SK-N-SH treated with all-trans-retinoic acid at 6 μM for 48 hours (cell line): ENCODE results near the gene CRYBB2.

ENCODE experiments used
- ATAC-seq: fragments of 200-7000 bp; cut with Tn5 transposase; 3 replicates; pipeline ENCODE4 v1.9.1; 2020; ENCODE audit warnings: mild to moderate bottlenecking, moderate library complexity
- ARNTL ChIP-seq: fragments of 450-650 bp; formaldehyde crosslinking; IDR thresholded peaks from 2 replicates; pipeline ENCODE4 v1.5.0; 2020; ENCODE audit warnings: low read depth, mild to moderate bottlenecking, moderate library complexity, borderline replicate concordance
- BACH2 ChIP-seq: fragments of 250-450 bp; sonication (Bioruptor Pico); IDR thresholded peaks from 2 replicates; pipeline ENCODE4 v1.9.0; 2021; ENCODE audit warnings: mild to moderate bottlenecking, borderline replicate concordance
- CSDC2 ChIP-seq: fragments of 250-450 bp; sonication (Bioruptor Pico); IDR thresholded peaks from 2 replicates; pipeline ENCODE4 v1.5.0; 2020; ENCODE audit warnings: mild to moderate bottlenecking, moderate library complexity
- CSRNP3 ChIP-seq: fragments of 250-450 bp; sonication (Bioruptor Pico); IDR thresholded peaks from 2 replicates; pipeline ENCODE4 v1.5.1; 2021; ENCODE audit warnings: mild to moderate bottlenecking, moderate library complexity
- ESRRG ChIP-seq: fragments of 250-450 bp; sonication (Bioruptor Pico); IDR thresholded peaks from 2 replicates; pipeline ENCODE4 v1.6.1; 2021; ENCODE audit warnings: mild to moderate bottlenecking
- GLIS3 ChIP-seq: fragments of 250-450 bp; sonication (Bioruptor Pico); IDR thresholded peaks from 2 replicates; pipeline ENCODE4 v1.5.0; 2020; ENCODE audit warnings: mild to moderate bottlenecking, moderate library complexity
- ISL1 ChIP-seq: fragments of 250-450 bp; sonication (Bioruptor Pico); IDR thresholded peaks from 2 replicates; pipeline ENCODE4 v2.1.2; 2022; ENCODE audit warnings: mild to moderate bottlenecking, moderate library complexity
- OSR1 ChIP-seq: fragments of 250-450 bp; sonication (Bioruptor Pico); IDR thresholded peaks from 2 replicates; pipeline ENCODE4 v1.8.0; 2022; ENCODE audit warnings: moderate library complexity, mild to moderate bottlenecking, inconsistent platforms
- PATZ1 ChIP-seq: fragments of 250-450 bp; sonication (Bioruptor Pico); IDR thresholded peaks from 2 replicates; pipeline ENCODE4 v1.8.0; 2020; ENCODE audit warnings: mild to moderate bottlenecking, moderate library complexity, borderline replicate concordance
- PPARA ChIP-seq: fragments of 250-450 bp; sonication (Bioruptor Pico); IDR thresholded peaks from 2 replicates; pipeline ENCODE4 v1.5.0; 2020; ENCODE audit warnings: mild to moderate bottlenecking, borderline replicate concordance
- RARB ChIP-seq: fragments of 250-450 bp; sonication (Bioruptor Pico); IDR thresholded peaks from 2 replicates; pipeline ENCODE4 v1.8.0; 2021; ENCODE audit warnings: mild to moderate bottlenecking, moderate library complexity
- SNAI2 ChIP-seq: fragments of 250-450 bp; sonication (Bioruptor Pico); IDR thresholded peaks from 2 replicates; pipeline ENCODE4 v1.5.0; 2020; ENCODE audit warnings: mild to moderate bottlenecking, moderate library complexity
- TCF4 ChIP-seq: fragments of 250-450 bp; sonication (Bioruptor Pico); IDR thresholded peaks from 2 replicates; pipeline ENCODE4 v1.8.0; 2021; ENCODE audit warnings: mild to moderate bottlenecking, moderate library complexity, borderline replicate concordance
- TOX ChIP-seq: fragments of 250-450 bp; sonication (Bioruptor Pico); IDR thresholded peaks from 2 replicates; pipeline ENCODE4 v1.8.0; 2021; ENCODE audit warnings: mild to moderate bottlenecking, moderate library complexity, borderline replicate concordance
- TSHZ2 ChIP-seq: fragments of 250-450 bp; sonication (Bioruptor Pico); IDR thresholded peaks from 2 replicates; pipeline ENCODE4 v1.5.0; 2020; ENCODE audit warnings: mild to moderate bottlenecking, moderate library complexity
- ZC3H10 ChIP-seq: fragments of 250-450 bp; sonication (Bioruptor Pico); IDR thresholded peaks from 2 replicates; pipeline ENCODE4 v1.5.1; 2021; ENCODE audit warnings: mild to moderate bottlenecking, moderate library complexity
- ZFP3 ChIP-seq: fragments of 250-450 bp; sonication (Bioruptor Pico); IDR thresholded peaks from 2 replicates; pipeline ENCODE4 v1.5.0; 2020; ENCODE audit warnings: mild to moderate bottlenecking, moderate library complexity
- ZFP30 ChIP-seq: fragments of 450-650 bp; formaldehyde crosslinking; IDR thresholded peaks from 2 replicates; pipeline ENCODE4 v1.5.0; 2022; ENCODE audit warnings: mild to moderate bottlenecking, moderate library complexity
- ZNF70 ChIP-seq: fragments of 450-650 bp; formaldehyde crosslinking; IDR thresholded peaks from 2 replicates; pipeline ENCODE4 v1.5.0; 2020; ENCODE audit warnings: mild to moderate bottlenecking, moderate library complexity
- ZNF8 ChIP-seq: fragments of 450-650 bp; formaldehyde crosslinking; IDR thresholded peaks from 2 replicates; pipeline ENCODE4 v1.5.0; 2020; ENCODE audit warnings: mild to moderate bottlenecking, moderate library complexity
- TF ChIP-seq, protein P1 (sequence below): fragments of 250-450 bp; sonication (Bioruptor Pico); IDR thresholded peaks from 2 replicates; pipeline ENCODE4 v1.5.1; 2020; ENCODE audit warnings: low read depth, mild to moderate bottlenecking, moderate library complexity
- TF ChIP-seq, protein P2 (sequence below): fragments of 250-450 bp; sonication (Bioruptor Pico); IDR thresholded peaks from 2 replicates; pipeline ENCODE4 v1.8.0; 2021; ENCODE audit warnings: low read depth, mild to moderate bottlenecking, moderate library complexity, borderline replicate concordance

Gene CRYBB2

DNA sequence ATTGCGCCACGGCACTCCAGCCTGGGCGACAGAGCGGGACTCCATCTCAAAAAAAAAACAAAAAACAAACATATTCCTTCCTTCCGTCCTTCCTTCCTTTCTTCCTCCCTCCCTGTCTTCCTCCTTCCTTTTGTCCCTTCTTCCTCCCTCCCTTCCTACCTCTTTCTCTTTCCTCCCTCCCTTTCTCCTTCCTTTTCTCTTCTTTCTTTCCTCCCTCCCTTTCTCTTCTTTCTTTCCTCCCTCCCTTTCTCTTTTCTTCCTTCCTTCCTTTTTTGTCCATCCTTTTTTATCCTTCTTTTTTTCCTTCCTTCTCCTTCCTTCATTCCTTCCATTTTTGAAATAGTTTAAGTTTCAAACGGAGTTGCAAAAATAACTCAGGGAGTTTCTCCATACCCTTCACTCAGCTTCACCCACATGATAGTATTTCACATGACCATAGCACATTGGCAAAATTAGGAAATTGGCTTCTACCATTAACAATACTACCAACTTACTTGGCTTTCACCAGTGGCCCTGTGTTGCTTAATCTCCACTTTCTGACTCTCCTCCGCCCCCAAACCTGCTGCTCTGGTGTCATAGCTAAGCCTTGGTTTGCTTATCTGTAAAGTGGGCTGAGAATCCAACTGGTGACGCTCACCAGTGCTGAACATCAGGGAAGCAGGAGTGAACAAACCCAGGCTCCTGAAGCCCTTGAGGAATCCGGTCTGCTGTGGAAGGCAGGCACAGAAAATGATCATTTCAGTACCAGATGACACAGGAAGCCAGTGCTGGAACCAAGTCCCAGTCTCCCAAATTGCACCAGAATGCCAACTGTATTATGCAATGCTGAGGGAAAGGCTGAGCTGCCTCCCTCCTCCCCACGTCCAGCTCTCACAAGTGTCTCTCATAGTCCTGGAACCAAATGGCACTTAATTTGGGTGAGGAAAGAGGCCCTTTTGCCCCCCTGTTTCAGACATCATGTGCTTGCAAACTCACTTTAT lies 37.0 kb upstream of the CRYBB2 start (continued):
- TF ChIP-seq, protein P1, sequence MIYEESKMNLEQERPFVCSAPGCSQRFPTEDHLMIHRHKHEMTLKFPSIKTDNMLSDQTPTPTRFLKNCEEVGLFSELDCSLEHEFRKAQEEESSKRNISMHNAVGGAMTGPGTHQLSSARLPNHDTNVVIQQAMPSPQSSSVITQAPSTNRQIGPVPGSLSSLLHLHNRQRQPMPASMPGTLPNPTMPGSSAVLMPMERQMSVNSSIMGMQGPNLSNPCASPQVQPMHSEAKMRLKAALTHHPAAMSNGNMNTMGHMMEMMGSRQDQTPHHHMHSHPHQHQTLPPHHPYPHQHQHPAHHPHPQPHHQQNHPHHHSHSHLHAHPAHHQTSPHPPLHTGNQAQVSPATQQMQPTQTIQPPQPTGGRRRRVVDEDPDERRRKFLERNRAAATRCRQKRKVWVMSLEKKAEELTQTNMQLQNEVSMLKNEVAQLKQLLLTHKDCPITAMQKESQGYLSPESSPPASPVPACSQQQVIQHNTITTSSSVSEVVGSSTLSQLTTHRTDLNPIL: no peak
- TF ChIP-seq SNAI2 (CRISPR knock-in tag) (no peak), PPARA (no peak), RARB (CRISPR knock-in tag) (no peak)

- TF ChIP-seq ZFP30 (CRISPR knock-in tag) (no peak), ZFP3 (no peak), TCF4 (no peak), TOX (CRISPR knock-in tag) (no peak), CSDC2 (CRISPR knock-in tag) (no peak), ZC3H10 (CRISPR knock-in tag) (no peak), ZNF8 (CRISPR knock-in tag) (no peak), ISL1 (CRISPR knock-in tag) (no peak), RARB (CRISPR knock-in tag) (no peak), PATZ1 (no peak)
- TF ChIP-seq, protein P2, sequence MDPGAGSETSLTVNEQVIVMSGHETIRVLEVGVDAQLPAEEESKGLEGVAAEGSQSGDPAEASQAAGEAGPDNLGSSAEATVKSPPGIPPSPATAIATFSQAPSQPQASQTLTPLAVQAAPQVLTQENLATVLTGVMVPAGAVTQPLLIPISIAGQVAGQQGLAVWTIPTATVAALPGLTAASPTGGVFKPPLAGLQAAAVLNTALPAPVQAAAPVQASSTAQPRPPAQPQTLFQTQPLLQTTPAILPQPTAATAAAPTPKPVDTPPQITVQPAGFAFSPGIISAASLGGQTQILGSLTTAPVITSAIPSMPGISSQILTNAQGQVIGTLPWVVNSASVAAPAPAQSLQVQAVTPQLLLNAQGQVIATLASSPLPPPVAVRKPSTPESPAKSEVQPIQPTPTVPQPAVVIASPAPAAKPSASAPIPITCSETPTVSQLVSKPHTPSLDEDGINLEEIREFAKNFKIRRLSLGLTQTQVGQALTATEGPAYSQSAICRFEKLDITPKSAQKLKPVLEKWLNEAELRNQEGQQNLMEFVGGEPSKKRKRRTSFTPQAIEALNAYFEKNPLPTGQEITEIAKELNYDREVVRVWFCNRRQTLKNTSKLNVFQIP (CRISPR knock-in tag): no peak
- ATAC-seq: no peak
Measured at GRCh38 chr22:25183949-25184619, 35.4 kb upstream of the CRYBB2 start.

DNA sequence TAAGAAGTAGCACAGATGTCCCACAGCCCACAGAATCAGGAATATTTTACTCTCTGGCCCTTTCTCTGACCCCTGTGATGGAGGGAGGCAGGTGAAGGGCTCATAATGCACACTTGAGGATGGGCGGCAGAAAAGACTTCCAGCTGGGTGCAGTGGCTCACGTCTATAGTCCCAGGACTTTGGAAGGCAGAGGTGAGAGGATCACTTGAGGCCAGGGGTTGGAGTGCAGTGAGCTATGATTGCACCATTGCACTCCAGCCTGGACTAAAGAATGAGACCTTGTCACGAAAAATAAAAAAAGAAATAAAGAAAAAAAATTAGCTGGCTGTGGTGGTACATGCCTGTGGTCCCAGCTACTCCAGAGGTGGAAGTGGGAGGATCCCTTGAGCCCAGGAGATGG lies 33.3 kb upstream of the CRYBB2 start:
- no peak for TF ChIP-seq CSDC2 (CRISPR knock-in tag)
- no peak for TF ChIP-seq ZFP3
- TF ChIP-seq, protein P2 (CRISPR knock-in tag): no peak
- no peak for ATAC-seq

DNA sequence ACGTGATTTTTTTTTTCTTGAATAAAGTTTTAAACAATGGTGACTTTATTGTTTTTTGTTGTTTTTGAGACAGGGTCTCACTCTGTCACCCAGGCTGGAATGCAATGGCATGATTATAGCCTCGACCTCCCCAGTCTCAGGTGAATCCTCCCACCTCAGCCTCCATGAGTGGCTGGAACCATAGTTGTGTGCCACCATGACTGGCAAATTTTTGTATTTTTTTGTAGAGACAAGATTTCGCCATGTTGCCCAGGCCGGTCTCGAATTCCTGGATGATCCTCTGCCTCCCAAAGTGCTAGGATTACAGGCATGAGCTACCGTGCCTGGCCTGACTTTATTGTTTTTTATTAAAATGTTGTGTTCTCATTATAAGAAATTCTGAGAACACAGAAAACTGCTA lies 32.0 kb upstream of the CRYBB2 start:
- ATAC-seq: no peak
- TF ChIP-seq GLIS3 (CRISPR knock-in tag) (no peak), ISL1 (CRISPR knock-in tag) (no peak), ZC3H10 (CRISPR knock-in tag) (no peak), ZFP3 (no peak), TSHZ2 (no peak), ARNTL (CRISPR knock-in tag) (no peak), BACH2 (CRISPR knock-in tag) (no peak), RARB (CRISPR knock-in tag) (no peak), ZNF70 (CRISPR knock-in tag) (no peak), ESRRG (CRISPR knock-in tag) (no peak), ZNF8 (CRISPR knock-in tag) (no peak), PPARA (no peak), SNAI2 (CRISPR knock-in tag) (no peak), CSRNP3 (CRISPR knock-in tag) (no peak), OSR1 (CRISPR knock-in tag) (no peak), TOX (CRISPR knock-in tag) (no peak), TCF4 (no peak)
